NCI-H69 (cell line): Measurements from ENCODE around the gene GAST.
"Not testable (repeated sequence)": the region's sequence is repeated elsewhere in the genome, so short reads cannot be mapped to it uniquely, and the experiment has no call there.

Source experiments
- DNase-seq: peaks from one replicate; lab custom pipeline; 2025; lab: John Stamatoyannopoulos, UW

The GAST gene

DNA sequence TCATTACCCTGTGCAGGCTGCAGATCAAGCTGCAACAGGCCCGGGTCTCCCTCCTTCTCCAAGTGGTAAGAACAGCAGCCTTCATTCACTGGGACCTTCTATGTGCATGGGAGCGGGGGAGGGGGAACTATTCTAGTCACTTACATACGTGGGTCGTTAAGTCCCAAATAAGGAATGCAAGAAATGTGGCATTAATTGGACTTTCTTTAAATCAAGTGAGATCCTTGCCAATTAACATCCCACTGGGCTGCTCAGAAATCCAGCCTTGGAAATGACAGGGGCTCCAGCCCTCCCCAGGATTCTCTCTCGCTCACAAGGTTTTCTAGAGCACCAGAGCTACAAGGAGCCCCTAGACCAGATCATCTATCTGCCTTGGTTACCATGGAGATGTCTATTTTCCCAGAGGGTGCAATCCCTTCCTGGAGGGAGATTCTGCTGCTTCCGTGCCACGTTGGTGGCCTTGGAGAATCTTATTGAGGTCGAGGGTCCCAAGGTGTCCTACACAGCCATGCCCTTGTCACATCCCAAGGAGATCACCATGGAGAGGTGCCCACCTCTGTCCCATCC is 28.6 kb upstream of the GAST start:
- peak; percentile 45 for DNase-seq

DNA sequence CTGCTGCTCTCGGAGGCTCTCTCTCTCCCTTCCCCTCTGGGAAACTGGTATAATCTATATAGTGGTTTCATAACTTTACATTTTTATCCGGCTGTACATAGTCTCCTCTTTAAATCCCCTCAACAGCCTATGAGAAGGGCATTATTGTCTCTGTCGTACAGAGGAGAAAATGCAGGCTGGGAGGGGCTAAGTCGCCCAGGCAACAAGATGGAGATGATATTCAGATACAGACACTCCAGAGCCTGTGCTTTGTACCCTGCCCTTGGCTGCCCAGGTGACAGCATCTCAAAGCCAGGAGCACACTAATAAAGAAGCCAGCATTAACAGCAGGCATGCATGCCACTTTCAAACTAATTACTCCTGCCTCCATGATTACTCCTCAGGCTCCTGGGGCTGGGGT is 28.1 kb upstream of the GAST start:
- no peak for DNase-seq

DNA sequence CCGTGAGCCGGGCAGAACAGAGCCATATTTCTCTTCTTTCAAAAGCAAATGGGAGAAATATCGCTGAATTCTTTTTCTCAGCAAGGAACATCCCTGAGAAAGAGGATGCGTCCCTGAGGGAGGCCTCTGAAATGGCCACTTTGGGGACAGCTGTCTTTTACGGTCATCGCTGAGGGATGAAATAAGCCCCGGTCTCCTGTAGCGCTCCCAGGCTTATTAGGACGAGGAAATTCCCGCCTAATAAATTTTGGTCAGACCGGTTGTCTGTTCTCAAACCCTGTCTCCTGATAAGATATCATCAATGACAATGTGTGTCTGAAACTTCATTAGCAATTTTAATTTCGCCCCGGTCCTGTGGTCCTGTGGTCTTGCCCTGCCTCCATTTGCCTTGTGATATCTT is 26.4 kb upstream of the GAST start:
- DNase-seq, result not testable (repeated sequence)

DNA sequence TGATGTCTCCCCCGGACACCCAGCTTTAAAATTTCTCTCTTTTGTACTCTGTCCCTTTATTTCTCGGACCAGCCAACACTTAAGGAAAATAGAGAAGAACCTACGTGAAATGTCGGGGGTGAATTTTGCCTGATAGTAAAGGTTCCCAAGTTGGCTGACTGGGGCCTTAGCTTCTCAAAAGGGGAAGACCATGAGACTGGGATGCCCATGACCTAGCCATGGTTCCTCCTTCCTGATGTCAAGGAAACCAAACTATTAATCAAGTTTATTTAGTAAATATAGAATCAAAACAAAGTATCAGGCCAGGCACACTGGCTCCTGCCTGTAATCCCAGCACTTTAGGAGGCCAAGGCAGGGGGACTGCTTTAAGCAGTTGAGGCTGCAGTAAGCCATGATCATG is 25.9 kb upstream of the GAST start:
- no peak for DNase-seq

DNA sequence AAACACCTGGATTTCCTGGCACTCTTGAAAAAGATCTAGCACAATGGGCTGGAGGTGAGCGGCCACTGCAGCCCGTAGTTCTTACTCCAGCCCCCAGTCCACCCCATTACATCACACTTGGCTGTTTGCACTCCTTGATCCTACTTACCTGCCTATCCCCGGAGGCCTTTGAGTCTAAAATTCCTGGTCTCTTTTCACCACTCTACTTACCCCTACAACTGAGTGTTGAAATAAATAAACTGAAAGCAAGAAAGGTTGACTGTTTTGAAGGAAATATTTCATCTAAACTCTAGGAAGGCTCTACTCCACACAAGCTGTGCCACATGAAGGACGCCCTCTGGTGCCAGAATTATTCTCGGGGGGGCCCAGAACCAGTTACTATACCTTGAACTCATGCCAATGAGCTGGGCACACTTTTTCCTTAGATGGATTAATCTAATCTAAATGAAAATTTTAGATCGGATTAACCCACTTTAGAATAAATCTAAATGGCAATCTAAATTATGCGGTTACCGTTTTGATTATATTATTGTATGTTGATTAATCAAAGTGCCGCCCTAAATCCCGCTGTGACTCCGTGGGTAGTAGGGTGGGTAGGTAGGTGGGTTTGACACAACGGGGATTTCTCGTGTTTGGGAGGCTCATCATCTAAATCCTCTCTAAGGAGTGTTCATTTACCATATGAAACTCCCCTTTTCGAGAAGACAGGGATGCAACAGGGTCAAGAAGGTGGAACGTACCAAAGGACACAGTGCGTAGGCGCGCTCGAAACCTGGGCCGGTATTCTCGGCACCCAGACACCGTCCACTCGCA is 24.1 kb upstream of the GAST start:
- DNase-seq, result peak; percentile 88

DNA sequence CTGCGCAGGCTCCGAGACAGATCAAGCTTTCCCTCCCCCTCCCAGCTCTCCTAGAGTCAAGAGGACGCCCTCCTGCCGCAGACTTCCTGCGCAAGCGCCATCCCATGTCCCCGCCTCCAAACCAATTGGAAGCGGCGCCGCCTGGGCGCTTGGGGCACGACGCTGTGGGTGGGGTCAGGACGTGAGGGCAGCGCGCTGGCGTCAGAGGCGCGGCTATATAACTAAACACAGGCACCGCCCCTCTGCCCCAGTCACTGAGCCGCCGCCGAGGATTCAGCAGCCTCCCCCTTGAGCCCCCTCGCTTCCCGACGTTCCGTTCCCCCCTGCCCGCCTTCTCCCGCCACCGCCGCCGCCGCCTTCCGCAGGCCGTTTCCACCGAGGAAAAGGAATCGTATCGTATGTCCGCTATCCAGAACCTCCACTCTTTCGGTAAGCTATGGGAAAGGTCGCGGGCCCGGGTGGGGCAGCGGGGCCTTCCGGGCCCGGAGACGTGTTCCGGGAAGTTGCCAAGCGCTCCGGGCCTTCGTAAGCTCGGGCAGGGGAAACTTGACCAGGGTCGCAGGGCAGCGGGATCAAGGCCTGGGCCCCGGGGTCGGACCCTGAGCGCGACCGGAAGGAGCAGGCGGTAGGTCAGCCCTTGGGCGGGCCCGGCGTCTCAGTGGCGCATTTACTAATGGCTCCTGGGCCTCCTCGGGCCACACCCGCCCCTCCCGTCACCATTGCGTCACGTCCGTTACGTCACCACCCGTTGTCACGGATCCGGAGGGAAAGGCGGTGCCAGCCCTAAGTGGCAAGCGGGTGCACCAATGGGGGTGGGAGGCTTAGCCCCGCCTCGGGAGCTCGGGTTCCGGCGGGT is 23.3 kb upstream of the GAST start, which contains the start of gene EIF1:
Gene EIF1, plus strand, starts transcription at position 245 of the 856 bp plus-strand sequence. Its CDS starts 154 bp downstream, at position 399.
- peak; percentile 100 for DNase-seq

DNA sequence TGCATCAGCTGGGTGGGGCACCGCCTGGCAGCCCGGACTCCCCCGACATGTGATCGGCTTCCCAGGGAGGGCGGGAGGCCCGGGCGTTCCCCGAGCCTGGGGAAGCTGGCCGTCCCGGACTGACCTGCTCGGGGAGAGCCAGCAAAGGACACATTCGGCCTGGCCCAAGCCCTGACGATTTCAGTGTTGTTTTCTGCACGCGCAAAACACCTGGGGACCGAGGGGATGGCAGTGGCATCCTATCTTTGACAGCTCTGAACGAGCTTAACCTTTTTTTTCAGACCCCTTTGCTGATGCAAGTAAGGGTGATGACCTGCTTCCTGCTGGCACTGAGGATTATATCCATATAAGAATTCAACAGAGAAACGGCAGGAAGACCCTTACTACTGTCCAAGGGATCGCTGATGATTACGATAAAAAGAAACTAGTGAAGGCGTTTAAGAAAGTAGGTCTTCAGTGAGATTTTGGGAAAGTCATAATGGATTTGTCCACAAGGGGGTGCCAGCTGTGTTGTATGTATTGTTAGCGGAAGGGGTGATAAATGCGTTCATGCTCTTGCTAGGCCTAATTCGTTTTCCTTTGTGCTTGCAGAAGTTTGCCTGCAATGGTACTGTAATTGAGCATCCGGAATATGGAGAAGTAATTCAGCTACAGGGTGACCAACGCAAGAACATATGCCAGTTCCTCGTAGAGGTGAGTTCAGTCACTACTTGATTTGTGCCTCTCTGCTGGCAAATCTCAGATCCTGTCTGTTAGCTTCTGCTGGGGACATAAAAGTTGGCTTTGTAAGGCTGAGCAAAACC is 22.4 kb upstream of the GAST start:
- peak; percentile 63 for DNase-seq

DNA sequence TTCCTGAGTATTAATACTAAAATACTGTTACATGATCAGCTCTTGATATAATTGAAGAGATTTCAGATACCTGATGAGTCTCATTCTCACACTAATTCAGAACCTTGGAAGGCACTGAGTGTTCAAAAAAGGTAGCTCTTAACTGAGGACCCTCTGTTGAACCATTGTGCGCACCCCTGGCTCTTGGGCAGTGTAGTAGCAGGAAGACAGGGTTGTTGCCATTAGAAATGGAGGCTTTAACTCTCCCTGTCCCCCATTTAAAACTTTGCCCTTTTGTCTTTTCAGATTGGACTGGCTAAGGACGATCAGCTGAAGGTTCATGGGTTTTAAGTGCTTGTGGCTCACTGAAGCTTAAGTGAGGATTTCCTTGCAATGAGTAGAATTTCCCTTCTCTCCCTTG is 21.6 kb upstream of the GAST start:
- no peak for DNase-seq

DNA sequence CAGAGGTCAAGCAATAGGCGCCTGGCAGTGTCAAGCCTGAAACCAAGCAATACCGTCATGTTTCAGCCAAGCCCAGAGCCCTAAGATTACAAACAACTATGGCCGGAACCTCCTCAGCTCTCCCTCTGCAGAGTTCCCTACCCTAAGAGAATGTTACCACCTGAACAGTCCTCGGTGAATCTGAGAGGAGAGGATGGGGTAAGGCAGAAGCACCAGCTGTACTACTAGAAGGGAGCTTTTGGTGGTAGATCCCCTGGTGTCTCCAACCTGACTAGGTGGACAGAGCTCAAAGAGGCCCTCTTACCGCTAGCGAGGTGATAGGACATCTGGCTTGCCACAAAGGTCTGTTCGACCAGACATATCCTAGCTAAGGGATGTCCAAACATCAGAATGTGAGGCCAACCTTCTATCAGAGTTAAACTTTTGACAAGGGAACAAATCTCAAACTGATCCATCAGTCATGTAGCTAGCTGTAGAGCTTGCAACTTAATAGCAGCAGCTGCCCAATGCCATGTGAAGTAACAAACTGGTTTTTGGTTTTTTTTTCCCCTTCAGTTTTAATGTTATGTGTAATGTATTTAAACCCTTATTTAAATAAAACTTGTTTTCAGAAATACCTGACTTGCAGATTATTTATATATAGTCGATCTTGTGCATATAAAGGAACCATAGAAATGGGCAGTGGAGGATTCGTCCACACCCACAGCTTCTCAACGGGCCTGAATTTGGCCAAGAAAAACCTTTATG is 20.9 kb upstream of the GAST start:
- DNase-seq, result no peak

DNA sequence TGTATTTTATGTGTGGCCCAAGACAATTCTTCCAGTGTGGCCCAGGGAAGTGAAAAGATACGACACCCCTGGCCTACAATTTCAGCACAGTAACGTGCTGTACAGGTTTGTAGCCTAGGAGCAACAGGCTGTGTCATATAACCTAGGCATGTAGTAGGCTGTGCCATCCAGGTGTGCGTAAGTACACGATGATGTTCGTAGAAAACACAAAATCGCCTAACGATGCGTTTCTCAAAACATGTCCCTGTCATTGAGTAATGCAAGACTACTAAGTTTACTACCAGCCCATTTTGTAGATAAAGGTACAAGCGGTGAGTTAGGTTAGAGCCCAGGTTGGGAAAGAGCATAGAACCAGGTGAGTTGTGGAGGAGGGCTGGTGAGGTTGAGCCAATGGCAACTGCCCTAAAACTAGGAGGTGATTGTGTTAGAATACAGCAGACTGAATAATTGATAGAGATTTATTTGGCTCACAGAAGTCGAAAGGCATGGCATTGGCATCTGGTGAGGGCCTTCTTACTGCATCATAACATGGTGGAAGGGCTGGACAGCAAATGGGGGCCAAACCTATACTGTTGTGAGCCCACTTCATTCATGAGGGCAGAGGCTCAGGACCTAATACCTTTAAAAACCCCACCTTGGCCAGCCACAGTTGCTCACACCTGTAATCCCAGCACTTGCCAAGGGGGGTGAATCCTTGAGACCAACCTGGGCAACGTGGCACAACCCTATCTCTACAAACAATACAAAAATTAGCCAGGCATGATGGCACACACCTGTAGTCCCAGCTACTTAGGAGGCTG is 19.2 kb upstream of the GAST start:
- DNase-seq, result peak; percentile 22

DNA sequence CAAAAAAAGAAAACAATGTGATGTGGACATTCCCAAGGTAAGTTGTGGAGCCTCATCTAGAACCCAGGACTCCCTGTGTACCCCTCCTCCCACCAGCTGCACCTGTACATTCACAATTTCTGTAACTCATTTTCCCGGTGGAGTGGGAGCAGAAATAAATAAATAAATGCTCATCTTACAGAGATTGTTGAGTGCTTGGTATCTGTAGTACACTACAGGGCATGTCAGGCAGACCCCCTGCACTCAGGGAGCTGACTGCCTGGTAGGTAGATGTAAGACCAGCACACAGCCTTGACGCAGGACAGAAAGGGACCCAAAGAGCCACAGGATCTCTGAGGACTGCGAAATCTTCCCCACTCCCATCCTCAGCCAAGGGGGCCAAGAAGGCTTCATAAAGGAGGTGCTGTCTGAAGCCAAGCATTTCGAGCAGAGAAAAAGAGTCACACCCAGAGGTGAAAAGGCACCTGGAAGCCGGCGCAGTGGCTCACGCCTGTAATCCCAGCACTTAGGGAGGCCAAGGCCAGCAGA is 16.9 kb upstream of the GAST start:
- peak; percentile 45 for DNase-seq

DNA sequence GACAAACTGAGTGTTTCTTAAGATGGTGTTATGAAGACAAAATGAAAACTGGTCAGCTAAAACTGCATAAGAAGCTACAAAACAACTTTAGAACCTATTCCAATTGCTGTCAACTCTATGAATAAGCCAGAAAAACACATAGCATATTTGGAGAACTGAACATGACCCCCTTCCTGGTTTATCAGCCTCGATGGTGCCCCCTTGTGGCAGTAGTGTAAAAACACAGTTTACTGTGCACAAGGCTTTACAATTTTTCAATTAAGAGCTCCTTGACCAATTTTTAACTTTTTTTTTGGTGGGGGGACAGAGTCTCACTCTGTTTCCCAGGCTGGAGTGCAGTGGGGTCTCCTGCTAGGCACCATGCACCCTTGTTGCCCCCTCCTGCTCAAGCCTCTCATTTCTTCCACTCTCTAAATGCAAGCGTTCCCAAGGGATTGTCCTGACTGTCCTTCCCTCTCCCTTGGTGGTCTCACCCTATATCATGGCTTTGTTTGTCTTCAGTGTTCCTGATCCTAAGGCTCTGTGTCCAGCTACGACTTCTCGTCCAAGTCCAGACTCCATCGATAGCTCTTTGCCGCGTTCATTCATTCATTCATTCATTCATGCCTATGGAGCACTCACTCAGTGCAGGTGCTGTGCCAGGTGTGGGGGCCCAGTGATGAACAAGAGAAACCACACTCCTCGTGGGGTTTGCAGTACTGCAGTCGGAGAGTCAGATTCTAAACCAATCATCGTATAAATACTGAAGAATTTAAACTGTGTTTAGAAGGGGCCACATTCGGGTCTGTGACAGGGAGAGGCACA is 16.0 kb upstream of the GAST start:
- DNase-seq, result peak; percentile 89

DNA sequence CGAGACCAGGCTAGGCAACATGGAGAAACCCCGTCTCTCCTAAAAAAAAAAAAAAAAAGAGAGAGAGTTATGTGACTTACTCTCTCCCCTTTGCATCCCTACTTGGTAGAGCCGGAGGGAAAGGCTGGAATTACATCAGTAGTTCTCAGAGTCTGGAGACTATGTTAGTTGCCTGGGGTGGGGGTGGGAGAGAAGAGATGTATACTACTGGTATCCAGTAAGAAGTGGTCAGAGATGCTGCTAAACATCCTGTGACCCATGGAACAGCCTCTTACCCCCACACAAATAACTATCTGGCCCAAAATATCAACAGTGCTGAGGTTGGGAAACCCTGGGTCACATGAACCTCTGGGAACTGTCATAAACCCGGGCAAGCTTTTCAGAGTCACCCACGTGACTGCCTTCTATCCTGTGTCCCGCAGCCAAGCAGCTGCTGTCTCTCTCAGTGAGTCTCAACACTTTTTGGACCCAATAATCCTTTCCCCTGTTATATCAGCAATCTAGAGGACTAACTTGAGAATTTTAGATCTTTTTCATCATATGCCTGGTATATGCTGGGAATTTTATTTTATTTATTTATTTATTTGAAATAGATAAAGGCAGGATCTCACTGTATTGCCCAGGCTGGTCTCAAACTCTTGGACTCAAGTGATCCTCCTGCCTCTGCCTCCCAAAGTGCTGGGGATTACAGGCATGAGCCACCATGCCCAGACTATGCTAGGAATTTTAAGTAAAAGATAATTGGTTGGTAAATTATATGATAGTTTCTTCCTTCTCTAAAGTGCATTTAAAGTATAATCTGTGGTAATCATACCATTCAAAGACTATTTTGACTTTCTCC is 14.8 kb upstream of the GAST start:
- peak; percentile 29 for DNase-seq

DNA sequence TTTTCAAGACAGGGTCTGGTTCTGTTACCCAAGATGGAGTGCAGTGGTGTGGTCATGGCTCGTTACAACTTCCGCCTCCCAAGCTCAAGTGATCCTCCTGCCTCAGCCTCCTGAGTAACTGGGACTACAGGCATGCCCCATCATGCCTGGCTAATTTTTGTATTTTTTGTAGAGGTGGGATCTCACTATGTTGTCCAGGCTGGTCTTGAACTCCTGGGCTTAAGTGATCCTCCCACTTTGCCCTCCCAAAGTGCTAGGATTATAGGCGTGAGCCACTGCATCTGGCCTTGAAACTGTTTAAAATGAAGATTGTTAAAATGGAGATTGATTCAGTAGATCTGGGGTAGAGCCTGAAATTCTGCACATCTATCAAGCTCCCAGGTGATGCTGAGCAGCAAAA is 11.3 kb upstream of the GAST start:
- DNase-seq, result not testable (repeated sequence)

DNA sequence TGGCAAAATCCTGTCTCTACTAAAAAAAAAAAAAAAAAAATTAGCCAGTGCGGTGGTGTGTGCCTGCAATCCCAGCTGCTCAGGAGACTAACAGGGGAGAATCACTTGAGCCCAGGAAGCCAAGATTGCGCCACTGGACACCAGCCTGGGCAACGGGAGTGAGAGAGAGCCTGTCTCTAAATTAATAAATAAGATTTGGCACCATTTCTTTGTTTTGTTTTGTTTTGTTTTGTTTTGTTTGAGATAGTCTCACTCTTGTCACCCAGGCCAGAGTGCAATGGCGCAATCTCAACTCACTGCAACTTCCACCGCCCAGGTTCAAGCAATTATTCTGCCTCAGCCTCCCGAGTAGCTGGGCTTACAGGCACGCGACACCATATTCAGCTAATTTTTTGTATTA is 9.4 kb upstream of the GAST start:
- DNase-seq, result no peak

DNA sequence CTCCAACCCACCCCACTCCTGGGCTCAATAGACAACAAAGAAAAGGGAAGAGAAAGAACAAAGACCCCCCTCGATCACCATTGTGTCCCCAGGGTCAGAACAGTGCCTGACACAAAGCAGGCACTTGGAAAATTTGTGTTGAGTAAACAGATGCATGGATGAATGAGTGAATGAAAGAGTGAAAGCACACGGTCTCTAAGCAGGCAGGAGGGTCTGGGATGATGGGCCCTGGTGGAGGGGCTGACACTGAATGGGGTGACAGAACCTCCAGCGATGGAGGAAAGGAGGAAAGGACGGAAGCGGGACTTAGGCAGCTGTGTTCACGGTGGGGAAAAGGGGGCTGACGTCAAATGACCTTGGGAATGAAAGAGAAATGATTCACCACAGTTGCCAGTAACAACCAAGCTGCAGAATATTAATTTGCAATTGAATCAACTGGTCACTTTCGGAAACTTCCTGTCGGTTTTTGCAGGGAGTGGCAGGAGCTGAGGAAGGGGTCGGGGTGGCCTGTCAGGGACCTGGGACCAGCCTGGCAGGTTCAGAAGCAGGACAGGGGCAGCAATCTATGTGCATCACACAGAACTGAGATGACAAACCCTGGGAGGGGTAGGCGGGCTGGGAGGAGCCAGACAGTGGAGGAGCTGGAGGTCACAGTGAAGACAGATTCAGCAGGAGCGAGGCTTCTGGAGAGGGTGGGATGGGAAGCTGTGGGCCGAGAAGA is 6.7 kb upstream of the GAST start:
- DNase-seq, result peak; percentile 66

DNA sequence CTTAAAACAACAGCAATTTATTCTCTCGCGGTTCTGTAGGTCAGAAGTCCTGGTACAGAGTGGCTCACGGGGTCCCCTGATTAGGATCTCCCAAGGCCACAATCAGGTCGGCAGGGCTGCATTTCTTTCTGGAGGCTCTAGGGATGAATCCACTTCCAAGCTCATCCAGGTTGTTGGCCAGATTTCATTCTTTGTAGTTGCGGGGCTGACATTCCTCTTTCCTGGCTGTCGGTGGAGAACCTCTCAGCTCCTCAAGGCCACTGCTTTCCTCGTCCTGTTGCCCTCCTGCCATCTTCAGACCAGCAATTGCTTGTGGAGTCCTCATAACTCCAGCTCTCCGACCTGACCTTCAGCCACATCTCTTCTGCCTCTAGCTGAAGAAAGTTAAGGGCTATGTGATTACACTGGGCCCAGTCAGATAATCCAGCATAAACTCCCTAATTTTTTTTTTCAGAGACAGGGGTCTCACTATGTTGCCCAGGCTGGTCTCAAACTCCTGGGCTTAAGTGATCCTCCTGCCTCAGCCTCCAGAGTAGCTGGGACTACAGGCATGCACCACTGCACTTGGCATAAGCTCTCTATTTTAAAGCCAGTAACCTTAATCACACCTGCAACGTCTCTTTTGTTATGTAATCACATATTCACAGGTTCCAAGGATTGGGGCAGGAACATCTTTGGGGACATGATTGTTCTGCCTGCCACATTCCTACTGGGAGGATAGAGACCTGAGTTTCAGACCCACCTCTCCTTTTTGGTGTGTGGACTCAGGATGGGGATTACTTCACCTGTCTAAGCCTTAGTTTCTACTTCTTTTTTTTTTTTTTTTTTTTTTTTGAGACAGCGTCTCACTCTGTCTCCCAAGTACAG is 4.1 kb upstream of the GAST start:
- no peak for DNase-seq
